Neural cell (in vitro differentiated cells): ENCODE data around the gene PCGF6. TPM values are rescaled to one million over a fixed set of nuclear protein-coding genes. Genes with fewer than 3 reads are reported as not detected.
A peak's percentile ranks its signal among the peaks of the same experiment; 100 is the strongest.

Experiments
- H2AFZ ChIP-seq: fragments of 200-600, 300-800 bp; sonication (generic), shearing (Covaris generic); 2 replicates; pipeline ENCODE4 v1.6.0; 2014; ENCODE audit warnings: low read depth, mild to moderate bottlenecking, antibody characterized with exemption, low read length, moderate library complexity
- H3F3A ChIP-seq: fragments of 200-600 bp; shearing (Covaris generic); 2 replicates; pipeline ENCODE4 v1.6.1; 2016; ENCODE audit warnings: mild to moderate bottlenecking, moderate library complexity, mixed read lengths, antibody characterized with exemption, low read length; ENCODE audit not compliant: insufficient read depth, poor library complexity, severe bottlenecking
- H3K27ac ChIP-seq: fragments of 200-600, 300-800 bp; sonication (generic), shearing (Covaris generic); 2 replicates; pipeline ENCODE4 v1.5.1; 2014; ENCODE audit warnings: mild to moderate bottlenecking, low read length, moderate library complexity
- H3K27me3 ChIP-seq: fragments of 300-800, 200-600 bp; sonication (generic), shearing (Covaris generic); 2 replicates; pipeline ENCODE4 v1.6.0; 2014; ENCODE audit warnings: mild to moderate bottlenecking, low read depth, low read length, moderate library complexity; ENCODE audit not compliant: insufficient read depth
- H3K36me3 ChIP-seq: fragments of 300-800, 200-600 bp; sonication (generic), shearing (Covaris generic); 2 replicates; pipeline ENCODE4 v1.5.1; 2014; ENCODE audit warnings: mild to moderate bottlenecking, antibody characterized with exemption, low read length, moderate library complexity; ENCODE audit not compliant: insufficient read depth
- H3K4me2 ChIP-seq: fragments of 300-800, 200-600 bp; sonication (generic), shearing (Covaris generic); 2 replicates; pipeline ENCODE4 v1.6.0; 2014; ENCODE audit warnings: mild to moderate bottlenecking, low read length
- H3K4me3 ChIP-seq: fragments of 300-800, 200-600 bp; sonication (generic), shearing (Covaris generic); 2 replicates; pipeline ENCODE4 v1.5.1; 2014; ENCODE audit warnings: mild to moderate bottlenecking, low read length, moderate library complexity
- H3K79me2 ChIP-seq: fragments of 200-600 bp; shearing (Covaris generic); replicated peaks from 2 replicates; pipeline ENCODE4 v1.6.0; 2014; ENCODE audit warnings: mild to moderate bottlenecking, low read length, moderate library complexity; ENCODE audit not compliant: insufficient read depth
- H3K9ac ChIP-seq: fragments of 300-800, 200-600 bp; sonication (generic), shearing (Covaris generic); 2 replicates; pipeline ENCODE4 v1.6.1; 2016; ENCODE audit warnings: mild to moderate bottlenecking, low read length, mixed read lengths
- H3K9me2 ChIP-seq: fragments of 200-600 bp; shearing (Covaris generic); 2 replicates; pipeline ENCODE4 v1.6.1; 2016; ENCODE audit warnings: mild to moderate bottlenecking, low read length, mixed read lengths; ENCODE audit not compliant: insufficient read depth
- H3K9me3 ChIP-seq: fragments of 200-600, 300-800 bp; sonication (generic), shearing (Covaris generic); 2 replicates; pipeline ENCODE4 v1.6.1; 2016; ENCODE audit warnings: mild to moderate bottlenecking, mixed run types, low read length, moderate library complexity, mixed read lengths
- H4K20me1 ChIP-seq: fragments of 200-600 bp; shearing (Covaris generic); 2 replicates; pipeline ENCODE4 v1.6.1; 2016; ENCODE audit warnings: mild to moderate bottlenecking, mixed run types; ENCODE audit not compliant: insufficient read depth
- EP300 ChIP-seq: fragments of 450-650 bp; conservative IDR thresholded peaks from 2 replicates; pipeline ENCODE4 v1.6.1; 2014; ENCODE audit warnings: antibody characterized with exemption, mild to moderate bottlenecking, moderate library complexity; ENCODE audit not compliant: poor library complexity, severe bottlenecking
- EZH2 ChIP-seq: fragments of 200-600, 300-800 bp; shearing (Covaris generic), sonication (generic); IDR thresholded peaks from 2 replicates; pipeline ENCODE4 v1.6.1; 2014; ENCODE audit warnings: antibody characterized with exemption, low read length, borderline replicate concordance, mild to moderate bottlenecking; ENCODE audit not compliant: insufficient read depth, poor library complexity, severe bottlenecking
- MXI1 ChIP-seq: fragments of 450-650 bp; conservative IDR thresholded peaks from 2 replicates; pipeline ENCODE4 v1.6.1; 2014; ENCODE audit warnings: antibody characterized with exemption, mild to moderate bottlenecking; ENCODE audit not compliant: poor library complexity, severe bottlenecking
- POLR2AphosphoS5 ChIP-seq: IDR thresholded peaks from 2 replicates; pipeline ENCODE4 v1.6.1; 2012
- RAD21 ChIP-seq: fragments of 450-650 bp; conservative IDR thresholded peaks from 2 replicates; pipeline ENCODE4 v1.6.1; 2014; ENCODE audit warnings: antibody characterized with exemption, mild to moderate bottlenecking, moderate library complexity
- SMC3 ChIP-seq: fragments of 450-650 bp; conservative IDR thresholded peaks from 2 replicates; pipeline ENCODE4 v1.6.1; 2014; ENCODE audit warnings: antibody characterized with exemption, mild to moderate bottlenecking, moderate library complexity; ENCODE audit not compliant: poor library complexity
- TAF1 ChIP-seq: IDR thresholded peaks from 2 replicates; pipeline ENCODE4 v1.6.1; 2012; ENCODE audit warnings: low read depth
- polyA plus RNA-seq: library from polyadenylated mRNA; depleted of rRNA; stranded (reverse); fragments of >200 nt; gene quantifications from 2 replicates; pipeline ENCODE4 v1.2.3, GENCODE V29; 2014
- TF ChIP-seq, protein P1 (sequence below): IDR thresholded peaks from 2 replicates; pipeline ENCODE4 v1.6.1; 2012; ENCODE audit warnings: borderline replicate concordance
- TF ChIP-seq, protein P2 (sequence below): fragments of 450-650 bp; IDR thresholded peaks from 2 replicates; pipeline ENCODE4 v1.5.1; 2014; ENCODE audit warnings: antibody characterized with exemption, mild to moderate bottlenecking, moderate library complexity; ENCODE audit not compliant: poor library complexity, severe bottlenecking

PCGF6 gene
- polyA plus RNA-seq, 1 donor from 2014 or later = 31.3 TPM

DNA sequence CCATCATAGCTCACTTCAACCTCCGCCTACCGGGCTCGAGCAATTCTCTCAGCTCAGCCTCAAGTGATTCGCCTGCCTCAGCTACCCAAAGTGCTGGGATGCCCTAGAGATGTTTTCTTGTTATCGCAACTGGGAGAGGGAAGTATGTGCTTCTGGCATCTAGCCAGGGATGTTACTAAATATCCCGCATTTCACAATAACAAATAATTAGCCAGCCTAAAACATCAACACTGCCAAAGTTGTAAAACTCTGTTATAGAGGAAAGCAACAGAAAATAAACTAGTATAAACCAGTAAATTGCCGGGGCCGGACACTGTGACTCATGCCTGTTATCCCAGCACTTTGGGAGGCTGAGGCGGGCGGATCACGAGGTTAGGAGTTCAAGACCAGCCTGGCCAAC, 66.8 kb downstream of the PCGF6 start:
- H2AFZ ChIP-seq = no peak overlapping the region
- H3K79me2 ChIP-seq = peaks cover 70% of the 10 kb centered on the region
- H4K20me1 ChIP-seq = peaks cover 4% of the 10 kb centered on the region
- H3K27me3 ChIP-seq = no peaks in the 10 kb centered on the region
- no peaks in the 10 kb centered on the region for H3K9me2 ChIP-seq
- TF ChIP-seq EZH2 = no peak
- TF ChIP-seq, protein P1, sequence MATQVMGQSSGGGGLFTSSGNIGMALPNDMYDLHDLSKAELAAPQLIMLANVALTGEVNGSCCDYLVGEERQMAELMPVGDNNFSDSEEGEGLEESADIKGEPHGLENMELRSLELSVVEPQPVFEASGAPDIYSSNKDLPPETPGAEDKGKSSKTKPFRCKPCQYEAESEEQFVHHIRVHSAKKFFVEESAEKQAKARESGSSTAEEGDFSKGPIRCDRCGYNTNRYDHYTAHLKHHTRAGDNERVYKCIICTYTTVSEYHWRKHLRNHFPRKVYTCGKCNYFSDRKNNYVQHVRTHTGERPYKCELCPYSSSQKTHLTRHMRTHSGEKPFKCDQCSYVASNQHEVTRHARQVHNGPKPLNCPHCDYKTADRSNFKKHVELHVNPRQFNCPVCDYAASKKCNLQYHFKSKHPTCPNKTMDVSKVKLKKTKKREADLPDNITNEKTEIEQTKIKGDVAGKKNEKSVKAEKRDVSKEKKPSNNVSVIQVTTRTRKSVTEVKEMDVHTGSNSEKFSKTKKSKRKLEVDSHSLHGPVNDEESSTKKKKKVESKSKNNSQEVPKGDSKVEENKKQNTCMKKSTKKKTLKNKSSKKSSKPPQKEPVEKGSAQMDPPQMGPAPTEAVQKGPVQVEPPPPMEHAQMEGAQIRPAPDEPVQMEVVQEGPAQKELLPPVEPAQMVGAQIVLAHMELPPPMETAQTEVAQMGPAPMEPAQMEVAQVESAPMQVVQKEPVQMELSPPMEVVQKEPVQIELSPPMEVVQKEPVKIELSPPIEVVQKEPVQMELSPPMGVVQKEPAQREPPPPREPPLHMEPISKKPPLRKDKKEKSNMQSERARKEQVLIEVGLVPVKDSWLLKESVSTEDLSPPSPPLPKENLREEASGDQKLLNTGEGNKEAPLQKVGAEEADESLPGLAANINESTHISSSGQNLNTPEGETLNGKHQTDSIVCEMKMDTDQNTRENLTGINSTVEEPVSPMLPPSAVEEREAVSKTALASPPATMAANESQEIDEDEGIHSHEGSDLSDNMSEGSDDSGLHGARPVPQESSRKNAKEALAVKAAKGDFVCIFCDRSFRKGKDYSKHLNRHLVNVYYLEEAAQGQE = no peak
- TF ChIP-seq, protein P2, sequence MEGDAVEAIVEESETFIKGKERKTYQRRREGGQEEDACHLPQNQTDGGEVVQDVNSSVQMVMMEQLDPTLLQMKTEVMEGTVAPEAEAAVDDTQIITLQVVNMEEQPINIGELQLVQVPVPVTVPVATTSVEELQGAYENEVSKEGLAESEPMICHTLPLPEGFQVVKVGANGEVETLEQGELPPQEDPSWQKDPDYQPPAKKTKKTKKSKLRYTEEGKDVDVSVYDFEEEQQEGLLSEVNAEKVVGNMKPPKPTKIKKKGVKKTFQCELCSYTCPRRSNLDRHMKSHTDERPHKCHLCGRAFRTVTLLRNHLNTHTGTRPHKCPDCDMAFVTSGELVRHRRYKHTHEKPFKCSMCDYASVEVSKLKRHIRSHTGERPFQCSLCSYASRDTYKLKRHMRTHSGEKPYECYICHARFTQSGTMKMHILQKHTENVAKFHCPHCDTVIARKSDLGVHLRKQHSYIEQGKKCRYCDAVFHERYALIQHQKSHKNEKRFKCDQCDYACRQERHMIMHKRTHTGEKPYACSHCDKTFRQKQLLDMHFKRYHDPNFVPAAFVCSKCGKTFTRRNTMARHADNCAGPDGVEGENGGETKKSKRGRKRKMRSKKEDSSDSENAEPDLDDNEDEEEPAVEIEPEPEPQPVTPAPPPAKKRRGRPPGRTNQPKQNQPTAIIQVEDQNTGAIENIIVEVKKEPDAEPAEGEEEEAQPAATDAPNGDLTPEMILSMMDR = no peak
- no peak for TF ChIP-seq RAD21
- TF ChIP-seq MXI1 = no peak
- no peak for TF ChIP-seq EP300
- no peak for TF ChIP-seq TAF1
- no peak for TF ChIP-seq POLR2AphosphoS5
- no peak for TF ChIP-seq SMC3
- H3K9ac ChIP-seq = no peak overlapping the region
- no peak overlapping the region for H3K4me3 ChIP-seq
- H3K36me3 ChIP-seq = peaks cover 12% of the 10 kb centered on the region
- H3F3A ChIP-seq = no peaks in the 10 kb centered on the region
- H3K9me3 ChIP-seq = no peaks in the 10 kb centered on the region
- no peak overlapping the region for H3K4me2 ChIP-seq
- no peak overlapping the region for H3K27ac ChIP-seq

DNA sequence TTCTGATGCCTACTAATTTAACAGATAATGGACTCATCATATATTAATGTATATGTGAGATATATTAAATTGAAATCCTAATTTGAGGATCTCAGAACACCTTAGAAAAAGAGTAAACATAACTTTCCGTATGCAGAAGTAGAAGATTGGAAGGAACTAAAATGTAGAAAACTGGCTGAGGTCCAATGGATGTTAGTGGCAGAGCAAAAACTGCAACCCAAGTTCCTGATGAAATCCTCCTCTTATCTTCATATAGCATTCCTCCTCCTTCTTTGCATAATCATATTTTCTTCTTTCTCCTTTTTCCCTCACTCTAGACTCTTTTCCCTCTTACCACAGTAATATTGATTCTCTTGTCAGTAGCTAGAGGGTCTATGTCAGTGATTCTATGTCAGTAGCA, 68.0 kb downstream of the PCGF6 start:
- Histone ChIP-seq H4K20me1 (peaks cover 9% of the 10 kb centered on the region), H3K27me3 (no peaks in the 10 kb centered on the region), H3K9me2 (no peaks in the 10 kb centered on the region), H3K4me2 (peak overlapping the region; percentile 94), H3K27ac (peak overlapping the region; percentile 92), H3K36me3 (peaks cover under 1% of the 10 kb centered on the region), H3K4me3 (peak overlapping the region; percentile 97), H3K9me3 (no peaks in the 10 kb centered on the region), H3F3A (no peaks in the 10 kb centered on the region), H3K79me2 (peaks cover 80% of the 10 kb centered on the region), H2AFZ (no peak overlapping the region), H3K9ac (peak overlapping the region; percentile 97)
- TF ChIP-seq TAF1 (no peak), POLR2AphosphoS5 (no peak), EP300 (no peak), MXI1 (no peak), RAD21 (no peak), SMC3 (no peak), EZH2 (no peak)
- TF ChIP-seq, protein P2 = no peak
- TF ChIP-seq, protein P1 = no peak
